HFF-Myc (cell line): ENCODE data around the gene GRIK1.

ENCODE experiments used
- DNase-seq: peaks from one replicate; pipeline ENCODE4 v3.0.0-alpha.2; 2011; ENCODE audit warnings: low read depth; ENCODE audit errors: extremely low read depth
- H3K4me3 ChIP-seq: replicated peaks from 2 replicates; pipeline ENCODE4 v1.5.1; 2011; ENCODE audit warnings: low read depth, mild to moderate bottlenecking, control low read depth, low read length
- TF ChIP-seq, protein P1 (sequence below): IDR thresholded peaks from 2 replicates; pipeline ENCODE4 v1.5.1; 2012; ENCODE audit warnings: mild to moderate bottlenecking, low read depth, low read length, control low read depth; ENCODE audit errors: missing control alignments

The GRIK1 gene

DNA sequence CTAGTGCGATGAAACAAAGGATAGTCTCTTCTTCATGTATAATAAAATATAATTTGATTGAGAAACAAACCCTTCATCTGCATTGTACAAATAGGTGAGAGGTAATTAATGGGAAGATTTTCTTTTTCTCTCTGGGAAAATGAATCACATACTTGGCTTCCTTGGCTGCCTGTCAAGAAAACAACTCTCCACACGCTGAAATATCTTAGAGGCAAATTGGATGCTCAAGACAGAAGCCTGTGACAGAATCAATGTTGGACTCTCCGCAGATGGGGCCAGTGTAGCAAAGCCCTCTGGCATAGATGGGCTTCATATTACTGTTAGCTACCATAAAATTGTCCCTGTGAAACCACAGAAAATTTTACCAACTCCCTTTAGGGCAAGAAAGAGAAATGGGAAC is 186.6 kb downstream of the GRIK1 start:
- no peak for DNase-seq
- no peak overlapping the region for H3K4me3 ChIP-seq
- TF ChIP-seq, protein P1, sequence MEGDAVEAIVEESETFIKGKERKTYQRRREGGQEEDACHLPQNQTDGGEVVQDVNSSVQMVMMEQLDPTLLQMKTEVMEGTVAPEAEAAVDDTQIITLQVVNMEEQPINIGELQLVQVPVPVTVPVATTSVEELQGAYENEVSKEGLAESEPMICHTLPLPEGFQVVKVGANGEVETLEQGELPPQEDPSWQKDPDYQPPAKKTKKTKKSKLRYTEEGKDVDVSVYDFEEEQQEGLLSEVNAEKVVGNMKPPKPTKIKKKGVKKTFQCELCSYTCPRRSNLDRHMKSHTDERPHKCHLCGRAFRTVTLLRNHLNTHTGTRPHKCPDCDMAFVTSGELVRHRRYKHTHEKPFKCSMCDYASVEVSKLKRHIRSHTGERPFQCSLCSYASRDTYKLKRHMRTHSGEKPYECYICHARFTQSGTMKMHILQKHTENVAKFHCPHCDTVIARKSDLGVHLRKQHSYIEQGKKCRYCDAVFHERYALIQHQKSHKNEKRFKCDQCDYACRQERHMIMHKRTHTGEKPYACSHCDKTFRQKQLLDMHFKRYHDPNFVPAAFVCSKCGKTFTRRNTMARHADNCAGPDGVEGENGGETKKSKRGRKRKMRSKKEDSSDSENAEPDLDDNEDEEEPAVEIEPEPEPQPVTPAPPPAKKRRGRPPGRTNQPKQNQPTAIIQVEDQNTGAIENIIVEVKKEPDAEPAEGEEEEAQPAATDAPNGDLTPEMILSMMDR = no peak

DNA sequence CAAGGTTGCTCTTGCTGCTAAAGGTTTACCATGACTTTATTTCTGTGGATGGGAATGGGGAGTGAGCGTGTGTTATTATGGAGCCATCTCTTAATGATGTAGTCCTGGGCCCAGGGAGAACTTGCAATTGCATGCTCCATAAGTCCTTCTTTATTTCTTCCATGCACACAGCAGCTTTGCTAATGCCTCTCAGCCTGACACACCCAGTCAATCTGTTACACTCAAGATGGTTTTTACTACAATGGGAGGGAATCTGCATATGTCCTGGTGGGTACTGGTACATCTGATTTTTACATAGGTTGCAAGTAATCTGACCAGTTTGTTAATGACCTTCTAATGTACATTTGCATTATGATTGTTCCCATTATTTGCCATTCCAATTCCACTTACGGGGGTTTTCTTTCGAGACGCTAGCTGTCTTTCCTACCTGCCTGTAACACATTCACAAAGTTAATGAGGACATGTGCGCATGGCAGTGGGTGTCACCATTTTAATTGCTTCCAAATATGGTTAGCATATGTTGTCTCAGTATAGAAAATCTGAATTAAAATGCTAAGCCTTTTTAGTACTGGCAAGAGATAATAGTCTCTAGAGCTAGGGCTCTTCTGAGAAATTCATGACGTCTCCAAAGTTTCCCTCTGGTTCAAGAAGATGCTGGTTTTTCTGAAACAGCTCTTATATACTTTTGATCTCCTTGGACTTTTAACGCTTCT is 188.2 kb downstream of the GRIK1 start:
- no peak overlapping the region for H3K4me3 ChIP-seq
- TF ChIP-seq, protein P1 = no peak
- DNase-seq = no peak

DNA sequence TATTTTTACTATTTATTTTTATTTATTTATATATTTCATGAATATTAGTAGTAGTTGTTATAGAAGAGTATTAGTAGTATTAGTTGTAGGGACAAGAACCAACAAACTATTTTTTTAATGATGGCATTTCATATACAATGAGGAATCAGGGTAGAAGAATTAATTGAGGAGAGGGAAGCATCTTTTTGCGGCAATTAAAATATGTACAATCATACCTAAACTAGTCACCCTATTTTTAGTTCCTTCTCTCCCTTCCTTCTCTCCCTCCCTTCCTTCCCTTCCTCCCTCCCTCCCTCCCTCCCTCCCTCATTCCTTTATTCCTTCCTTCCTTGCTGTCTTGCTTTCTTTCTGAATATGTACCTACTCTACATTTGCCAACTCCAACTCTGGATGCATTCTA is 189.8 kb downstream of the GRIK1 start:
- DNase-seq = no peak
- TF ChIP-seq, protein P1 = no peak
- no peak overlapping the region for H3K4me3 ChIP-seq

DNA sequence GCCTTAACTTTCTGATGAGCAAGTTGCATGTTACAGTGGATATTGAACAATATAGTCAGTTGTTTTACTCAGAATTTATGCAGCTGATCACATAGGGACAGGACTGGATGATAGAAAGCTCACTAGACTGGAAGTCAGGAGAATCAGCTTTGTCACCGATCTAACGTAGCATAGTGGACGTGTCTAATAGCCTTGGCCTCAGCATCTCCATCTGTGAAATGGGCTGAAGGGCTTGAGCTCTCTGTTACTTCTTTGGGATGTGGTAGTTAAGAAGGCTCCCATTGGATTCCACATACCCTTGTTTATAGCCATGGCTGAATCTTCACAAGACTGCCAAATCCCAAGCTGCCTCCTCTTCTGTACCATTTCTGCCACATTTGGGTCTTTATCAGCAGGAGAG is 190.6 kb downstream of the GRIK1 start:
- TF ChIP-seq, protein P1 = no peak
- no peak overlapping the region for H3K4me3 ChIP-seq
- DNase-seq = no peak

DNA sequence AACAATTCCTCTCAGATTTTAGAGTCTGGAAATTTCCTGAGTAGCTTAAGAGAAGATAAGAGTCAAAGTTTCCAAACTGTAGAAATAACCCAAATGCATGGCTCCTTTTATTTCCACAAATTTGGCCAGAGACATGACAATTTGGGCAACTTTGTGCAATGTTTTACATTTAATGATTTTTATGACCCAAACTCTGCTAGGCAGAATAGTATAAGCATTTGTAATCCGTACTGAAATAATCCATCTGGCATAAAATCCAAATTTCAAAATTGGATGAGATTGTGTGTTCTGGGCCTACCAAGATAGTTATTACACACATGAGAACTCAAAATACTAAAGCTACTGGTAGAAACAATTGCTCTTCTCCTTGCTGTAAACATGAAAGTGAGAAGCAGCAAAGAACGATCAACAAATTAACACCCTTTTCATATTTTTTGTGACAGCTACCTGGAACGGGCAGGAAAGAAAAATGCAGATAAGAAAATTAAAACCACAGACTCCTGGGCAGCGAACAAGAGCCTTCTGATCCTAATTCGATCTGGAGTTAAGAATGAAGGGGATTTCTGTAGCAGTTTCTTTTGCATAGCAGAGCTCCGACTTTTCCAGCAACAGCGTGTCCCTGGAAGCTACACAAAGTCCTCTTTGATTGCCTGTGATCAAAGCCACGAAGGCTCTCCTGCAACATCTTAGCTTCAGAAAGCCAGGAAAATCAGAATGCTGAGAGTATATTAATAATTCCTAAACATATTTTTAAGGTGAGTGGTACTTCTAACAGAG is 191.2 kb downstream of the GRIK1 start:
- H3K4me3 ChIP-seq = no peak overlapping the region
- no peak for DNase-seq
- TF ChIP-seq, protein P1 = no peak

DNA sequence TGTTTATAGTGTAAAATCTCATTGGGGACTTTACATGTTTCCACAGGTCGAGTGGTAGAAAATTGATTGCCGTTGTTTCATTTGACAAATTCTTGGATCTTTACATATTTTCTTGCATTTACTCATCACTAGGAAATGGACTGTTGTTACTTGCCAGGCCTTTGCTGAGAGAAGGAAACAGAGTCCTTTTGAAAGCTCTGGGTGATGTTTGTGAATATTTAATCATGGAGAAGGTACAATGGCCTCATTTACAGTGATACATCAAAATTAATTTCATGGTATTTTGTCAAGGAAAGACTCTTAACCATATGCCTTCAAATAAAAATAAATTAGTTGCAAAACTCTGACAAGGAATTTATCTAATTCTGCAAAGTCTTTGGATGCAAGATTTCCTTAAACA is 198.0 kb downstream of the GRIK1 start:
- DNase-seq = no peak
- no peak overlapping the region for H3K4me3 ChIP-seq
- TF ChIP-seq, protein P1 = no peak
